Stimulated activated CD8-positive, alpha-beta memory T cell treated with anti-CD3 and anti-CD28 coated beads, Interleukin-12 subunit alpha, Interleukin-12 subunit beta, amount 100 ng/mL, for 24 hours (primary cell): ENCODE measurements around the gene KMT2B.
"Not testable (repeated sequence)": the region's sequence is repeated elsewhere in the genome, so short reads cannot be mapped to it uniquely, and the experiment has no call there.

Source experiments
- DNase-seq: peaks from one replicate; pipeline ENCODE4 v3.0.0-alpha.2; 2020; ENCODE audit errors: extremely low read depth

KMT2B gene

DNA sequence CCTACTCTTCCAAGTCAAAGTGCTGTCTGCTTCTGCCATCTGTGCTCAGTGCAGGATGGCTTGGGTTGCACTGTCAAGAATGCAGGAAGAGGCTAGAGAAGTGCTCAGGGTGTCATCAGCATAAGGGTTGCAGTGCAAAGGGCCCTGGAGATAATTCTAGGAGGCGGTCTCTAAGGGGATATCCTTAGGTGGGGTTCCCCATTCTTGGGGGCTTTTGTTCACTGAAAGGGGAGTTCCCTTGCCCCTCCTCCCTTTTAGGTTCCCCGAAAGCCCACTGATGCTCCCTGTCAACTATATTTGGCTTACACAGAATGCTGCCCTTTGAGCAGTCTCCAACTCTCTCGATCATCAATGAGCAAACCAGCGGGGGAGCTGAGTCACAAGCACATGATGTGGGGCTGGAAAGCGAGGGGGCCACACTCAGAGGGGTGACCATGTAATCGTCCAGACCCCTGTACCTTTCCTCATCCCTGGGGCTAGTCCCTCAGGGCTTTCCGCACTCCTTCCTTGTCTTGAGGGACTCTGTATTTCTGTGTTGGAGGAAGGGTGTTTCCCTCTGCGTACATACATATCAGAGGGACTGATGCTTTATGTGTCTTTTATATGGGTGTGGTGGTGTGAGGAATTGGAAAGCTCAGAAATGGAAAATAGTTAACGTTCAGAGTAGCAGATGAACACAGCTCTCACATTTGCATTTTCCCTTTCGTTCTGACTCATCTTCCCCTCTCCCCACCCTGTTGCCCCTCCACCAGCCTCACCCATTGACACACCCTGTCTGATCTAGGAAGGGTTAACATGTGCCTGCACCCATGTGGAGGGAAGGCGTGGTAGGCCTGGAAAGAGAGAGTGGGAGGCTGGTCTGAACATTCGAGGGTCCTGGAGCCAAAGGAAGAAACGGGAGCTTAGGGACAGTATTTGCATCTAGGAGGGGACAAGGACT is 6.7 kb upstream of the KMT2B start:
- peak; percentile 47 for DNase-seq

DNA sequence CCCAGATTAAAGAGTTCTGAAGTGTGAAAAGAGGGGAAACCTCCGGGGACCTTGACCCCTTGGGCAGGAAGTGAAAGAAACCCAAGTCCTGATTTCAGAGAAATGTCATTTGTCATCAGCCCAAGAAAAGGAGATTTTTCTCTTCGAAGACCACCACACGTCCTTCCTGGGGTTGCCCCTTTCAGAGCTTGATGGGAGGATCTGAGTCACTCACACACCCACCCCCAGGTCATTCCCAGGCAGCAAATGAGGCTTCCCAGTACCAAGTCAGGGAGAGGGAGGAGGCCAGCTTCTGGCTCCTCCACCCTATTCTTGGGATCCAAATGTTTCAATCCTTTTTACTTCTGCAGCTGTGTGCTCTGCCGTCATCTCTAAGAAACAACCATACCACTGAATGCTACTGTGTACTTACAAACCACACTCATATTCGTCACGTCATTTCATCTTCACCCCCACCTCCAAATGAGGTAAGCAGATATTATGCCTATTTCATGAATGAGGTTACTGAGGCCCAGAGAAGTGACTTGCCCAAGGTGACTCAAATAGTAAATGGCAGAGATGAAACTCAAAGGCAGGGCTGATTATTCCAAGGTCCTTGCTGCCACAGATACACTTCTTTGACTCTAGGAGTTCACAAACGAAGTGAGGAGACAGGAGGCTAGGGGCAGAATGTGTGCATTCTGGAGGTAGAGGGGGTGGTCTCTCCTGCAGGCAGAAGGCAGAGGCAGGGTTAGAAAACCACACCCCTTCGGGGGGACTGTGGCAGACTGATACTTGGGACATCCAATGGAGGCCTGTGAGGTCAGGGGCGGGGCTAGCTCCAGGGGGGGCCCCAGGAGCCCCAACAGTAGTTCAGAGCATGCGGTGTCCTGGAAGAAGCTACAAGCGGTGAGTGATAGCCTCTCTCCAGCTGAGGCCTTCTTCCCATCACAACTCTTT is 5.0 kb upstream of the KMT2B start:
- peak; percentile 72 for DNase-seq

DNA sequence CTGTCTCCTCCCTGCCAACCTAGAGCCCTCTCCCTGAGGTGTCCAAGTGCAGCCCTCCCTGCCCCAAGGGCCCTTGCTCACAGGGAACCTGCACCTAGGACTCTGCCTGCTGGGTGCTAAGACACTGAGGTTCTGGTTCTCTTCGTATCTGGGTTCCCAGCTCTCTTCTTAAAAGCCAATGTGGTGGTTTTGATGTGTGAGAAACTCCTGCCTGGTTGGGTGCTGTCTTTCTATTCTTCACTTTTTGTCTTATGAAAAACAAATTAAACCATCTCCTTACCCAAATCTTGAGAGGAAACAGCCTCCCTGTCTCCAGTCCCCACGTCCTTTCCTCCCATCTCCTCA is 4.3 kb upstream of the KMT2B start:
- no peak for DNase-seq

DNA sequence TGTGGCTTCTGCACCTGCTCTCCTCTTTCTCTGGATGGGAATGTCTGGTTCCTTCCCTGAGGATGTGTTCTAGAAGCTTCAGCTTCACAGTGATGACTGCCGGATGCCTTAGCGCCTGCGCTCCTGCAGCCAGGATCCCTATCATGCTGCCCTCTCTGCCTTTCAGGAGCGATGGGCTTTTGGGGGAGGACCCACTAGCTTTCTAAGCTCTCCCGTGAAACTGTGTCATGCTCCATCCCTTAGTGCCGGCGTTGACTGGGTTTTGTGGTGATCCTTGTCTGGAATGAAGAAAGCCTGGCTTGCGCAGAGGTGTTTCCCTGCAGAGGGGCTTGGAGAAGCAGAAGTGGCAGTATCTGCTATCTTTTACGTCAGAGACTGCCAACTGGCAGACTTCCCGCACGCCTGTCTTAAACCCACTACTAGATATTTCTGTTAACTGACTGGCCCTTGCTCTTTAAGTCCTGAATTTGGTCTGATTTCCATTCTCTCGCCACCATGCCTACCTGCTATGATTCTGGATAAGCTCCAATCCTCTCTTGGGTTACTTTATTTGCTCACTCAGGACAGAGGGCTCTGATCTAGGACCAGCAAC is 3.8 kb upstream of the KMT2B start:
- DNase-seq = no peak

DNA sequence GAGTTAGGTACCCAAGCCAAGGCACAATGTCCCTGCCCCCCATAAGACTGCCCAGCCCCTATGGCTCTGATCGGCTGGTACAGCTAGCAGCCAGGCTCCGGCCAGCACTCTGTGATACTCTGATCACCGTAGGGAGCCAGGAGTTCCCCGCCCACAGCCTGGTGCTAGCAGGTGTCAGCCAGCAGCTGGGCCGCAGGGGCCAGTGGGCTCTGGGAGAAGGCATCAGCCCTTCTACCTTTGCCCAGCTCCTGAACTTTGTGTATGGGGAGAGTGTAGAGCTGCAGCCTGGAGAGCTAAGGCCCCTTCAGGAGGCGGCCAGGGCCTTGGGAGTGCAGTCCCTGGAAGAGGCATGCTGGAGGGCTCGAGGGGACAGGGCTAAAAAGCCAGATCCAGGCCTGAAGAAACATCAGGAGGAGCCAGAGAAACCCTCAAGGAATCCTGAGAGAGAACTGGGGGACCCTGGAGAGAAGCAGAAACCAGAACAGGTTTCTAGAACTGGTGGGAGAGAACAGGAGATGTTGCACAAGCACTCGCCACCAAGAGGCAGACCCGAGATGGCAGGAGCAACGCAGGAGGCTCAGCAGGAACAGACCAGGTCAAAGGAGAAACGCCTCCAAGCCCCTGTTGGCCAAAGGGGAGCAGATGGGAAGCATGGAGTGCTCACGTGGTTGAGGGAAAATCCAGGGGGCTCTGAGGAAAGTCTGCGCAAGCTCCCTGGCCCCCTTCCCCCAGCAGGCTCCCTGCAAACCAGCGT is 3.0 kb upstream of the KMT2B start:
- no peak for DNase-seq

DNA sequence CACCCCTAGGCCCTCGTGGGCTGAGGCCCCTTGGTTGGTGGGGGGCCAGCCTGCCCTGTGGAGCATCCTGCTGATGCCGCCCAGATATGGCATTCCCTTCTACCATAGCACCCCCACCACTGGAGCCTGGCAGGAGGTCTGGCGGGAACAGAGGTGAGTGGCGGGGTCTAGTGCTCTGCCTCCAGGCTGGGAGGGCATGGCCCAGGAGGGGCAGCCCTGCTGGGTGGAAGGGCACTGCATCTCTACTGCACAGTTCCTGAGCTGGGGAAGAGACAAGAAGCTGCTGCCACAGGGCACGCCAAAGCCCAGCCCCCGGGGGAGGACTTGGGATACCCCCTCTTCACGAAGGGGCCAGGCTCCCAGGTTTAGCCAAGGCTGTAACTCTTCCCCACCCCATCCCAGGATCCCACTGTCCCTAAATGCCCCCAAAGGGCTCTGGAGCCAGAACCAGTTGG is 2.4 kb upstream of the KMT2B start:
- no peak for DNase-seq

DNA sequence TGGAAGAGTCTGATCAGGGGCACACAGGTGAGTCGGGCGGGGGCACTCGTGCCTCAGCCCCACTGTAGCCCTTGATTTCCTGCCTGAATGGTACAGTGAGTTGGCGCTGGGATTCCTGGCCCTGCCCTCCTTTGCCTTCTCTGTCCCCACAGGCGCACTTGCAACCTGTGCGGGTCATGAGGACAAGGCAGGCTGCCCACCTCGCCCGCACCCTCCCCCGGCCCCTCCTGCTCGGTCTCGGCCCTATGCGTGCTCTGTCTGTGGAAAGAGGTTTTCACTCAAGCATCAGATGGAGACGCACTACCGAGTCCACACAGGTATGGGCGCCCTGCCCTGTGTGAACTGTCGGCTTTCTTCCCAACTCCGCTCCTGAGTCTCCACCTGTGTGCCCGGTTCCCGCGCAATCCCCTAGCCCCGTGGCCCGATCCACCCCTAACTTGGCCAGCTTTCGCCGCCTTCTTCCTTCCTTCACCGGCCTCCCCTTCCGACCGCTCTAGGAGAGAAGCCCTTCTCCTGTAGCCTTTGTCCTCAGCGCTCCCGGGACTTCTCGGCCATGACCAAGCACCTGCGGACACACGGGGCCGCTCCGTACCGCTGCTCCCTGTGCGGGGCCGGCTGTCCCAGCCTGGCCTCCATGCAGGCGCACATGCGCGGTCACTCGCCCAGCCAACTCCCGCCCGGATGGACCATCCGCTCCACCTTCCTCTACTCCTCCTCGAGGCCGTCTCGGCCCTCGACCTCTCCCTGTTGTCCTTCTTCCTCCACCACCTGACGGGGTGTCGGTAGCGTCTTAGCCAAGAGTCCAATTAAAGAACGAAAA is 1.6 kb upstream of the KMT2B start:
- no peak for DNase-seq

DNA sequence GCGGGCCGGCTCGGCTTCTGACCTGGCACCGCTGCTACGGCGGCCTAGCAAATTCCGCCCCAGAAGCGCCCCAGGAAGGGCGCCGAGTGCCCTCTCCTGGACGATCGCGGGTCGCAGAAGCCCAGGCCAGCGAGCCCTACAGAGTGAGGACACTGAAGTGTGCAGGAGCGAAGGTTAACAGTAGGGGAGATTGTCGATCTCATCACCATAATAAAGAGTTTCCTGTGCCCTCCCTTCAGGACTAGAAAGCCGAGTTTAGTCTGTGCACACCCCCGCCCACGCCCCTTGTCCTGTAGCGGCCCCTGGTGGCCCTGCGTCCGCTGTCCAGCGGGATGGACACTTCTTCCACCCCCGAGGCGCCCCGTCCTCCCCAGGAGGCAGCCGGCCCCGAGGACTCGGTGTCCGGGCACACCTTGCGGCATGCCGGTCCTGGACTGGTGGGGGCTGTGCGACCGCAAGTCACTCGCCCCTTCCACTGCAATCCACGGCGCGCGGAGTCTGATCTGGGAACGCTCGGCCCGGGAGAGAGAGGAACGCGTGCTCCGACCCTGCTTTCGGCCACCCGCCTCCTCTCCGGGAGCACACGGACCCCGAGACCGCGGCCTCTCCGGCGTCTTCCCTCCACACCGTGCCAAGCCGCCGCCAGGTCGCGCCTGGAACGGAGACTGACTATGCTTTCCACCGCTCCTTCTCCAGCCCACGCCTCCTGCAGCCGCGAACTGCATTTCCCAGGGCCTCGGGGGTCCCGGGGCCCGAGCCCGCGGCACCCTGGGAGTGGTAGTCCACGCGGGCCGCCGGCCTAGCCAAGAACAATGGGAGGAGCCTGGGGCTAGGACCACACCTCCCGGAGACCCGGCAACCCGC is 770 bp upstream of the KMT2B start:
- DNase-seq = peak; percentile 92

DNA sequence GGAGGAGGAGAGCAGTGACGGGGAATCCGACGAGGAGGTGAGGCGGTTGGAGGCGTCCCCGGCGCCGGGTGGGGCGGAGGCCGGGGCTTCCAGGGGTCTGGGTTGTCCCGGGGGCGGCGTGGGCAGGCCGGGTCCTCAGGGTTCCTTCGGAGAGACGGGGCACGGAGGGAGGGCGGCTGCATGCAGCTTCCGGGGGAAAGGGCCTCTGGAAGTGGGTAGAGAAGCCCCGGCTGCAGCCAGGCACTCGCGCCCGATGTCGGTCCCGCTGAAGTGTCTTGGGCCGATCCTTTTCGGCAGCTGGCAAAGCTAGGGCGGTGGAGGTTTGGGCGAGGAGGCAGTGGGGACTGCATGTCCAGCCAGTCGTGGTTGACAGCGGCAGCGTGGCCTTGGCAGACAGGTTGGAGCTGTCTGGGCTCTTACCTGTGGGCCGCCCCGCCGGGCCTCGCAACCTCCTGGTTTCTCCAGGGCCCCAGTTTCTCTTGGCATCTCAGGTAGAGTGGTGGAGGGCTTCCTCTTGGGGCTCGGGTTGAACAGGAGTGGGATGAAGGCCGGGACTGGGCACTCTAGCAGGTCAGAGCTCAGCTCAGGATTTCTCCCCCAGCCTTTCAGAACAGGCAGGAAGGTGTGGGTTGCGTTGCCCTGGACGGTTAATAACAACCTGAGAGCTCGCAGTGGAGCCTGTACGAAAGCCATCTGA is 690 bp downstream of the KMT2B start:
- DNase-seq = no peak

DNA sequence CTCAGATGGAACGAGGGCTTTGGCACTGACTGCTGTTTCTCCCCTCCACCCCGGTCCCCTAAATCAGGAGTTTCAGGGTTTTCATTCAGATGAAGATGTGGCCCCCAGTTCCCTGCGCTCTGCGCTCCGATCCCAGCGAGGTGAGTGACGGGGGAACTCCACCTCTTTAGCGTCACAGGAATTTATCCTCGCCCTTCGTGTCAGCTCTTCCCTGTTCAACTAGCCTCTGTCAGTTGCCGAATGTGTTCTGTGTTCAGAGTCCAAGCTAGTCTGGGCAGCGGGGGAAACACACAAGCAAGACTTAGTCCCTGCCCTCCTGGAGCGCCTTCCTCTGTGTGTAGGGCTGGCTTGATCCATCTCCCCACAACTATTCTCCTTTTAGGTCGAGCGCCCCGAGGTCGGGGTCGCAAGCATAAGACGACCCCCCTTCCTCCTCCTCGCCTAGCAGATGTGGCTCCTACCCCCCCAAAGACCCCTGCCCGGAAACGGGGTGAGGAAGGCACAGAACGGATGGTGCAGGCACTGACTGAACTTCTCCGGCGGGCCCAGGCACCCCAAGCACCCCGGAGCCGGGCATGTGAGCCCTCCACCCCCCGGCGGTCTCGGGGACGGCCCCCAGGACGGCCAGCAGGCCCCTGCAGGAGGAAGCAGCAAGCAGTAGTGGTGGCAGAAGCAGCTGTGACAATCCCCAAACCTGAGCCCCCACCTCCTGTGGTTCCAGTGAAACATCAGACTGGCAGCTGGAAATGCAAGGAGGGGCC is 1.8 kb downstream of the KMT2B start:
- DNase-seq = no peak

DNA sequence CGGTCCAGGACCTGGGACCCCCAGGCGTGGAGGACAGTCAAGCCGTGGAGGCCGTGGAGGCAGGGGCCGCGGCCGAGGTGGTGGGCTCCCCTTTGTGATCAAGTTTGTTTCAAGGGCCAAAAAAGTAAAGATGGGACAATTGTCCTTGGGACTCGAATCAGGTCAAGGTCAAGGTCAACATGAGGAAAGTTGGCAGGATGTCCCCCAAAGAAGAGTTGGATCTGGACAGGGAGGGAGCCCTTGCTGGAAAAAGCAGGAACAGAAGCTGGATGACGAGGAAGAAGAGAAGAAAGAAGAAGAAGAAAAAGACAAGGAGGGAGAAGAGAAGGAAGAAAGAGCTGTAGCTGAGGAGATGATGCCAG is 2.3 kb downstream of the KMT2B start:
- no peak for DNase-seq

DNA sequence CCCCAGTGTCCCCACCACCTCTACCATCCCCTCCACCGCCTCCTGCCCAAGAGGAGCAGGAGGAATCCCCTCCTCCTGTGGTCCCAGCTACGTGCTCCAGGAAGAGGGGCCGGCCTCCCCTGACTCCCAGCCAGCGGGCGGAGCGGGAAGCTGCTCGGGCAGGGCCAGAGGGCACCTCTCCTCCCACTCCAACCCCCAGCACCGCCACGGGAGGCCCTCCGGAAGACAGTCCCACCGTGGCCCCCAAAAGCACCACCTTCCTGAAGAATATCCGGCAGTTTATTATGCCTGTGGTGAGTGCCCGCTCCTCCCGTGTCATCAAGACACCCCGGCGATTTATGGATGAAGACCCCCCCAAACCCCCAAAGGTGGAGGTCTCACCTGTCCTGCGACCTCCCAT is 2.8 kb downstream of the KMT2B start:
- DNase-seq = no peak

DNA sequence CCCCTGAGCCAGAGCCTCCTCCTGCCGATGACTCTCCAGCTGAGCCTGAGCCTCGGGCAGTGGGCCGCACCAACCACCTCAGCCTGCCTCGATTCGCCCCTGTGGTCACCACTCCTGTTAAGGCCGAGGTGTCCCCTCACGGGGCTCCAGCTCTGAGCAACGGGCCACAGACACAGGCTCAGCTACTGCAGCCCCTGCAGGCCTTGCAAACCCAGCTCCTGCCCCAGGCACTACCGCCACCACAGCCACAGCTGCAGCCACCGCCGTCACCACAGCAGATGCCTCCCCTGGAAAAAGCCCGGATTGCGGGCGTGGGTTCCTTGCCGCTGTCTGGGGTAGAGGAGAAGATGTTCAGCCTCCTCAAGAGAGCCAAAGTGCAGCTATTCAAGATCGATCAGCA is 3.6 kb downstream of the KMT2B start:
- DNase-seq = no peak

DNA sequence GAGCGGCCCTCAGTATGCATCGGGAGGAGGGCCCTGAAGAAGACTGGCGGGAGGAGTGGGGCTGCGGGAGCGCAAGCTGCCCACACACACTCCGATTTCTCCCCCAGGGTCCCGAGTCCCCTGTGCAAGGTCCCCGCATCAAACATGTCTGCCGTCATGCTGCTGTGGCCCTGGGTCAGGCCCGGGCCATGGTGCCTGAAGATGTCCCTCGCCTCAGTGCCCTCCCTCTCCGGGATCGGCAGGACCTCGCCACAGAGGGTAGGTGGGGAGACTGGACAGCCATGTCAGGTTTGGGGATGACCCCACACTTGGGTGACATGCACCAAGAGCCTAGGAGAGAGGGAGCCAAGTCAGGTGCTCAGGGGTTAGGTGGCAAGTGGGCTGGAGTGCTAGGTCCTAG is 4.7 kb downstream of the KMT2B start:
- no peak for DNase-seq

DNA sequence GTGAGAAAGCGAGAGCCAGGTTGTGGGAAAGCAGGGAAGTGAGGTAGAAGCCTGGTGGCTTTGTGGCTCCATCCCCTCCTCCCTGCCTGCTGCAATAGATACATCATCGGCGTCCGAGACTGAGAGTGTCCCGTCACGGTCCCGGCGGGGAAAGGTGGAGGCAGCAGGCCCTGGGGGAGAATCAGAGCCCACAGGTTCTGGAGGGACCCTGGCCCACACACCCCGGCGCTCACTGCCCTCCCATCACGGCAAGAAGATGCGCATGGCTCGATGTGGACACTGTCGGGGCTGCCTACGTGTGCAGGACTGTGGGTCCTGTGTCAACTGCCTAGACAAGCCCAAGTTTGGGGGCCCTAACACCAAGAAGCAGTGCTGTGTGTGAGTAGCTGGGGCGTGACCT is 5.1 kb downstream of the KMT2B start:
- no peak for DNase-seq

DNA sequence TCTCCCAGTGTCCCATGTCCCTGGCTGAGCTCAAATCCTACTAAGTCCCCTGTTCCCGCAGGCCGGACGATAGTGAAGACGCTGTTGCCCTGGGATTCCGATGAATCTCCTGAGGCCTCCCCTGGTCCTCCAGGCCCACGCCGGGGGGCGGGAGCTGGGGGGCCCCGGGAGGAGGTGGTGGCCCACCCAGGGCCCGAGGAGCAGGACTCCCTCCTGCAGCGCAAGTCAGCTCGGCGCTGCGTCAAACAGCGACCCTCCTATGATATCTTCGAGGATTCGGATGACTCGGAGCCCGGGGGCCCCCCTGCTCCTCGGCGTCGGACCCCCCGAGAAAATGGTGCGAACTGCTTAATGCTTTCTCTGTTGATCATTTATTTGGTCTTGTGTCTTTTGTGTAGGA is 5.9 kb downstream of the KMT2B start:
- no peak for DNase-seq

DNA sequence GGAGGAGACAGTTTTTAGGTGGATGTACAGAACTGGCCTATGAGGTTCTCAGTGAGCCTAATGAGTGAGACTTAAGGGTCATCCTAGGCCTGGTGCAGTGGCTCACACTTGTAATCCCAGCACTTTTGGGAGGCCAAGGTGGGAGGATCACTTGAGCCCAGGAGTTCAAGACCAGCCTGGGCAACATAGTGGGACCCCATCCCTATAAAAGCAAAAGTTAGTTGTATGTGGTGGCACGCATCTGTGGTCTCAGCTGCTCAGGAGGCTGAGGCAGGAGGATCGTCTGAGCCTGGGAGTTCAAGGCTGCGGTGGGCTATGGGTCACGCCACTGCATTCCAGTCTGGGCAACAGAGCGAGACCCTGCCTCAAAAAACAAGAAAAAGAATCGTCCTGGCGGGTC is 6.3 kb downstream of the KMT2B start:
- DNase-seq = not testable (repeated sequence)

DNA sequence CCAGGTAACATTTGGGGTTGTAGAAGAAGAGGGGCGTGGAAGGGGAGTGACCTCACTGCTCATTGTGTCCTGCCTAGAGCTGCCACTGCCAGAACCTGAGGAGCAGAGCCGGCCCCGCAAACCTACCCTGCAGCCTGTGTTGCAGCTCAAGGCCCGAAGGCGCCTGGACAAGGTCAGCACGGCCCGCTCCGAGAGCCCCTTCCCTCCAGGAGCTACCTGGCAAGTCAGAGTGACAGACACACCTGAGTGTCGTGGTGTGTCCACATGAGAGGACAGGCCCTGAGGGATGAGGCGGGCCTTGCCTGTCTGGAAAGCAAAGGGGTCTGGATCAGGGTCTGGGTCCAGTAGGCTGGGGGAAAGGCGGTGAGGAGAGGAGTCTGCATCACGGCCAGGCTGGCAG is 6.8 kb downstream of the KMT2B start:
- no peak for DNase-seq
